D721Med (cell line): Measurements from ENCODE around the gene PCBP3.
"Not testable (repeated sequence)": the region's sequence is repeated elsewhere in the genome, so short reads cannot be mapped to it uniquely, and the experiment has no call there.

Experiments used
- DNase-seq: peaks from one replicate; pipeline ENCODE4 v3.0.0; 2011; ENCODE audit warnings: low spot score; ENCODE audit not compliant: insufficient read length
- FAIRE-seq: peaks from 2 replicates; lab custom pipeline; 2011; peaks lifted over from hg19 to GRCh38; lab: Jason Lieb, UNC
- TF ChIP-seq, protein P1 (sequence below): IDR thresholded peaks from 2 replicates; pipeline ENCODE4 v1.5.1; 2012; ENCODE audit warnings: mild to moderate bottlenecking, control low read depth; ENCODE audit not compliant: insufficient read depth; ENCODE audit errors: missing control alignments

The PCBP3 gene

DNA sequence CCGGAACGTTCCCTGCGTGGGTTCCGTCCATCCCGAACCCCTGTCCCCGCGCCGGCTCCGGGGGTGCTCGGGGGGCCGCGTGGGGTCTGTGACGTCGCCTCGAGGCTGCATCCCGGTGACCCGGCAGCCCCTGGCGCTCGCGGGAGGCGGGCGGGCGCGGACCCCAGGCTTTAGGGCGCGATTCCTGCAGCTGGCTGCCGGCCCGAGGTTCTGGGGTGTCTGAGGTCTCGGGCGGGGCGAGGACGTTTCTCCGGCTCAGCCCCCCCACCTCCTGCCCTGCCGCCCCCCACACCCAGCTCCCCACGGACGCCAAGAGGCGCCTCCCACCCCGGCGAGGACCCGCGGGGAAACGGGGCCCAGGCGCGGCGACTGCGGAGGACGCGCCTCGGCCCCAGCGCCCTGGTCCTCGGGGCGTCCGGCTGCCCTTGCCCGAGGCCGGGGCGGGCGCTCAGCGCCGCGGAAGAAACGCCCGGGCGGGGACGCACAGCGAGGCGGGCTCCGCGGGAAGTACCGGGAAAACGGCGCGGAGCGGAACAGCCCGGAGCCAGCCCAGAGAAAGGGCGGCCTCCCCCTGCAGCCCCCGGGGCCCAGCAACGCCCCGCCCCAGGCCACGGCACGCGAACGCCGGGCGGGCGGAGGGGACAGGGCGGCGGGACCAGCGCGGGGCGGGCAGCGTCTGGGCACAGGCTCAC is 1.3 kb upstream of the PCBP3 start:
- DNase-seq, result no peak
- FAIRE-seq, result no peak
- TF ChIP-seq, protein P1, sequence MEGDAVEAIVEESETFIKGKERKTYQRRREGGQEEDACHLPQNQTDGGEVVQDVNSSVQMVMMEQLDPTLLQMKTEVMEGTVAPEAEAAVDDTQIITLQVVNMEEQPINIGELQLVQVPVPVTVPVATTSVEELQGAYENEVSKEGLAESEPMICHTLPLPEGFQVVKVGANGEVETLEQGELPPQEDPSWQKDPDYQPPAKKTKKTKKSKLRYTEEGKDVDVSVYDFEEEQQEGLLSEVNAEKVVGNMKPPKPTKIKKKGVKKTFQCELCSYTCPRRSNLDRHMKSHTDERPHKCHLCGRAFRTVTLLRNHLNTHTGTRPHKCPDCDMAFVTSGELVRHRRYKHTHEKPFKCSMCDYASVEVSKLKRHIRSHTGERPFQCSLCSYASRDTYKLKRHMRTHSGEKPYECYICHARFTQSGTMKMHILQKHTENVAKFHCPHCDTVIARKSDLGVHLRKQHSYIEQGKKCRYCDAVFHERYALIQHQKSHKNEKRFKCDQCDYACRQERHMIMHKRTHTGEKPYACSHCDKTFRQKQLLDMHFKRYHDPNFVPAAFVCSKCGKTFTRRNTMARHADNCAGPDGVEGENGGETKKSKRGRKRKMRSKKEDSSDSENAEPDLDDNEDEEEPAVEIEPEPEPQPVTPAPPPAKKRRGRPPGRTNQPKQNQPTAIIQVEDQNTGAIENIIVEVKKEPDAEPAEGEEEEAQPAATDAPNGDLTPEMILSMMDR, result no peak

DNA sequence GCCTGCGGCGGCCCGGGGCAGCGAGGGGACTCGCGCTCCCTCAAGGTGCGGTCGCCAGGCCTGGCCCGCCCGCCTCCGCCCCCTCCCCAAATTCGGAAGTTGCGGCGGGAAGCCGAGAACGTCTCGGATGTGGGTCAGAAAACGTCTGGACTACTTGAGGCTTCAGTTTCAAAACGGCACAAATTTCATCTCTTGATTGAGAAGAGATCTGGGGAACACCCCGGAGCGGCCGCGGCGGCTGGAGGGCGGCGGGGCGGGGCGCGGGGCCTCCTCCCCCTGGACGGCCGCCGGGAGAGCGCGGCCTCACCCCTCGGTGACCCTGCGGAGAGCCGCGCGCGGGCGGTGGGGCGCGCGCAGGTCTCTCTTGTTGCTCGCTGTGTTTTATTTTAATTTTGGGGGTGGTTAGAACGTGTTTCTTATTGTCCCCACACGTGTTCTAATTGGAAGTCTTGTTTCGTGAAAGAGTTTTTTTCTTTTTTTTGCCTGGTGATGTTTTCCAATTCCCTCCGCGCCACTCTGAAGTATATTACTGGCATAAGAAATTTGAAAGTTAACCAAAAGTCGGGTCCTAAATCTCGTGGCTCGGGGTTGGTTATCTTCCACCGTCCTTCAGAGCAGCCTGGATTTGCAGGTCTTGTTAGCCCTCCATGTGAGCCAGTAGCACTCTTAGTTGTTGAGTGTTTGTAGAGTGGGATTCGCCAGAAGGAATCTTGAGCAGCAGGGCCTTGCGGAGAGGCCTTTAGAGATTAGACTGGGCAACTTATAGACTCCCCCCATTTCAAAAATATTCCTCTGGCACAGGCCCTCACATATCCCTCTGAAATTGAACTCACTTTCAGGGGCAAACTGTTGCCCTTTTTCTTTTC is 749 bp downstream of the PCBP3 start:
- FAIRE-seq (no peak), DNase-seq (no peak)
- TF ChIP-seq, protein P1, result no peak

DNA sequence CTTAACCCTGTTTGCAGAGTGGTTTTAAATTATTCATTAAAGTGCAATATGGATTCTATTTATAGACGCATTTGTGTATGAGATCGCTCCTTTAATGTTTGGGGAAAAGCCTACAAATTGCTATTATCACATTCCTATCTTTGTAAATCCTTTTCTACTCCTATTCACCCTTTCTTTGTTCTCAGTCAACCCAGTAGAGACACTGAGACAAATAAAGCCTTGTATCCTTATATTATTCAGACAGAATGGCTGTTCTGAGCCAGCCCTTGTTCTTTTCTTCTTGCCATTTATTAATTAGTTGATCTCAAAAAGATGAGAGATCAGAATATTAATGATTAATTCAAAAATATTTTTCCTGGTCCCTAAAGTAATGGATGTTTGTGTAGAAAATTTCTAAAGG is 8.4 kb downstream of the PCBP3 start:
- FAIRE-seq (no peak), DNase-seq (no peak)
- TF ChIP-seq, protein P1, result no peak

DNA sequence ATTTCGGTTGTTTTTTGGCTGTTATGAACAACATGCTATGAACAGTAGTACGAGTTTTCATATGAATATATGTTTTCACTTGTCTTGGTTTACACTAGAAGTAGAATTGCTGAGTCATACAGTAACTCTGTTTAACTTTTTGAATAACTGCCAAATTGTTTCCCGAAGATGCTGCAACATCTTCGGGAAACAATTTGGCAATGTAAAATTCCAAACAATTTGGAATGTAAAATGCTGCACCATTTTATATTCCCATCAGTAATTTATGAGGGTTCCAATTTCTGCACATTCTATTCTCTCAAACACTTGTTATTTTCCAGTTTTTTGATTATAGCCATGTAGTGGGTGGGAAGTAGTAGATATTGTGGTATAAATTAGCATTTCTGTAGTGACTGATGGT is 11.6 kb downstream of the PCBP3 start:
- FAIRE-seq (peak; percentile 74), DNase-seq (no peak)
- TF ChIP-seq, protein P1, result no peak

DNA sequence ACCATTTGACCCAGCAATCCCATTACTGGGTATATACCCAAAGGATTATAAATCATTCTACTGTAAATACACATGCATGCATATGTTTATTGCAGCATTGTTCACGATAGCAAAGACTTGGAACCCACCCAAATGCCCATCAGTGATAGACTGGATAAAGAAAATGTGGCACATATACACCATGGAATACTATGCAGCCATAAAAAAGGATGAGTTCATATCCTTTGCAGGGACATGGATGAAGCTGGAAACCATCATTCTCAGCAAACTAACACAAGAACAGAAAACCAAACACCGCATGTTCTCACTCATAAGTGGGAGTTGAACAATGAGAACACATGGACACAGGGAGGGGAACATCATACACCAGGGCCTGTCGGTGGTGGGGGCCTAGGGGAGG is 12.6 kb downstream of the PCBP3 start:
- FAIRE-seq, DNase-seq: not testable (repeated sequence)

DNA sequence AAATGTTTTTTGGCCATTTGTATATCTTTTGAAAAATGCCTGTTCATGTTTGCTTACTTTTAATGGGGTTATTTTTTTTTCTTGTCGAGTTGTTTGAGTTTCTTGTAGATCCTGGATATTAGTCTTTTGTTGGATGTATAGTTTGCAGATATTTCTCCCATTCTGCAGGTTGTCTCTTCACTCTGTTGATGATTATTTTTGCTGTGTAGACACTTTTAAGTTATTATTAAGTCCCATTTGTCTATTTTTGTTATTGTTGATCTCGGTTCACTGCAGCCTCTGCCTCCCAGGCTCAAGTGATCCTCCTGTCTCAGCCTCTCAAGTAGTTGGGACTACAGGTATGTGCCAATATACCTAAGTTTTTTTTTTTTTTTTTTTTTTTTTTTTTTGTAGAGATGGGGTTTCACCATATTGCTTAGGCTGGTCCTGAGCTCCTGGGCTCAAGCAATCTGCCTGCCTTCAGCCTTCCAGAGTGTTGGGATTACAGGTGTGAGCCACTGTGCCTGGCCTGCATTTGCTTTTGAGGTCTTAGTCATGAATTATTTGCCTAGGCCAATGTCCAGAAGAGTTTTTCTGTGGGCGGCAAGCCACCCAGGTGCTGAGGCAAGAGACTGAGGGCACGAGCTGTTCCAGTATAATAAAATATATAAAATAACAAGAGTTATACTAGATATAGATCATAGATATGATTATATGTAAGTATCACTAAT is 18.5 kb downstream of the PCBP3 start:
- not testable (repeated sequence) for DNase-seq, FAIRE-seq

DNA sequence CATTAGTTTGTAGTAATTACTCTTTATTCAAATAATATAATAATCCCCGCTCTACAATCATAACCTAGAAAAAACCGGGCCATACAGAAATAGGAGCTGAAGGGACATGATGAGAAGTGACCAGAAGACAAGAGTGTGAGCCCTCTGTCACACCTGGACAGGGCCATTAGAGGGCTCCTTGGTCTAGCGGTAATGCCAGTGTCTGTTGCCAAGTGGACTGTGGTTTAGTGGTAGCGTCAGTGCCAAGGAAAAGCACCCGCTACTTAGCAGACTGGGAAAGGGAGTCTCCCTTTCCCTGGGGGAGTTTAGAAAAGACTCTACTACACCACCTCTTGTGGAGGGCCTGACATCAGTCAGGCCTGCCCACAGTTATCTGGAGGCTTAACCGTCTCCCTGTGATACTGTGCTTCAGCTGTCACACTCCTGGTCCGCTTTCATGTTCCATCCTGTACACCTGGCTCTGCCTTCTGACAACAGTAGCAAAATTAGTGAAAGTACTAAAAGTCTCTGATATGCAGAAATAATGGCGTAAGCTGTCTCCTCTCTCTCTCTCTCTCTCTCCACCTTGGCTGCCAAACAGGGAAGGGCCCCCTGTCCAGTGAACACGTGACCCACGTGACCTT is 19.2 kb downstream of the PCBP3 start:
- DNase-seq, FAIRE-seq: not testable (repeated sequence)

DNA sequence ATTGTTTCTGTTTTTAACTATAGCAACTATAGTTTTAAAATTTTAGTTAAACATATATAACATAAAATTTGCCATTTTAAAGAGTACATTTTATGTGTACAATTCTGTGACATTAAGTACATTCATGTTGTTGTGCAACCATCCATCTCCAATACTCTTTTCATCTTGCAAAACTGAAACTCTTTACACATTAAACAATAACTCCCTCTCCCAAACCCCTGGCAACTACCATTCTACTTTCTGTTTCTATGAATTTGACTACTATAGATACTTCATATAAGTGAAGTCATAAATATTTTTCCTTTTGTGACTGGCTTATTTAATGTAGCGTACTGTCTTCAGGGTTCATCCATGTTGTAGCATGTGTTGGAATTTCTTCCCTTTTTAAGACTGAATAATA is 25.9 kb downstream of the PCBP3 start:
- no peak for DNase-seq
- TF ChIP-seq, protein P1, result no peak
- no peak for FAIRE-seq
